Upper lobe of right lung (tissue), 1 donor: Measurements from ENCODE around the gene WDR62. TPM values are rescaled to one million over a fixed set of nuclear protein-coding genes. Genes with fewer than 3 reads are reported as not detected.

Experiments used
- ATAC-seq: fragments of 200-7000 bp; cut with Tn5 transposase; one replicate; pipeline ENCODE4 v1.9.1; 2020; ENCODE audit warnings: mild to moderate bottlenecking, moderate library complexity
- DNase-seq: peaks from one replicate; pipeline ENCODE4 v3.0.0-alpha.2; 2020
- H3K27ac ChIP-seq: fragments of 200-600 bp; one replicate; pipeline ENCODE4 v1.8.0; 2022
- H3K27me3 ChIP-seq: fragments of 200-600 bp; one replicate; pipeline ENCODE4 v1.8.0; 2022; ENCODE audit warnings: mild to moderate bottlenecking
- H3K36me3 ChIP-seq: fragments of 200-600 bp; one replicate; pipeline ENCODE4 v1.8.0; 2022
- H3K4me1 ChIP-seq: fragments of 200-600 bp; one replicate; pipeline ENCODE4 v1.8.0; 2022
- H3K4me3 ChIP-seq: fragments of 200-600 bp; one replicate; pipeline ENCODE4 v1.8.0; 2022; ENCODE audit warnings: mild to moderate bottlenecking
- H3K9me3 ChIP-seq: fragments of 200-600 bp; one replicate; pipeline ENCODE4 v1.8.0; 2022
- CTCF ChIP-seq: fragments of 200-600 bp; IDR thresholded peaks from one replicate; pipeline ENCODE4 v1.8.0; 2022; ENCODE audit warnings: antibody characterized with exemption
- intact Hi-C: fragments of 100-400 bp; cut with DNase I; formaldehyde crosslinking; loops from one replicate; pipeline ENCODE4 v1.11.0; 2022
- long read RNA-seq: library from polyadenylated mRNA; unstranded; transcript quantifications from one replicate; pipeline ENCODE4 v2.0.0, GENCODE V29; 2021
- total RNA-seq: library from RNA; stranded (reverse); fragmentation: NEBNext Ultra II Directional; extraction: Animal tissue kit (Norgen Biotek cat#: 25700); gene quantifications from one replicate; pipeline ENCODE4 v1.2.1, GENCODE V29; 2021
- donor health status: DM: no; HTN: yes; CAD: no; lungs with severe emphysema.

WDR62 gene
- 0.93 TPM for total RNA-seq
- long read RNA-seq, partial matches to known transcripts: 0 of 1 reads
- long read RNA-seq, other reads (novel, unspliced or antisense): 1 of 1 reads

DNA sequence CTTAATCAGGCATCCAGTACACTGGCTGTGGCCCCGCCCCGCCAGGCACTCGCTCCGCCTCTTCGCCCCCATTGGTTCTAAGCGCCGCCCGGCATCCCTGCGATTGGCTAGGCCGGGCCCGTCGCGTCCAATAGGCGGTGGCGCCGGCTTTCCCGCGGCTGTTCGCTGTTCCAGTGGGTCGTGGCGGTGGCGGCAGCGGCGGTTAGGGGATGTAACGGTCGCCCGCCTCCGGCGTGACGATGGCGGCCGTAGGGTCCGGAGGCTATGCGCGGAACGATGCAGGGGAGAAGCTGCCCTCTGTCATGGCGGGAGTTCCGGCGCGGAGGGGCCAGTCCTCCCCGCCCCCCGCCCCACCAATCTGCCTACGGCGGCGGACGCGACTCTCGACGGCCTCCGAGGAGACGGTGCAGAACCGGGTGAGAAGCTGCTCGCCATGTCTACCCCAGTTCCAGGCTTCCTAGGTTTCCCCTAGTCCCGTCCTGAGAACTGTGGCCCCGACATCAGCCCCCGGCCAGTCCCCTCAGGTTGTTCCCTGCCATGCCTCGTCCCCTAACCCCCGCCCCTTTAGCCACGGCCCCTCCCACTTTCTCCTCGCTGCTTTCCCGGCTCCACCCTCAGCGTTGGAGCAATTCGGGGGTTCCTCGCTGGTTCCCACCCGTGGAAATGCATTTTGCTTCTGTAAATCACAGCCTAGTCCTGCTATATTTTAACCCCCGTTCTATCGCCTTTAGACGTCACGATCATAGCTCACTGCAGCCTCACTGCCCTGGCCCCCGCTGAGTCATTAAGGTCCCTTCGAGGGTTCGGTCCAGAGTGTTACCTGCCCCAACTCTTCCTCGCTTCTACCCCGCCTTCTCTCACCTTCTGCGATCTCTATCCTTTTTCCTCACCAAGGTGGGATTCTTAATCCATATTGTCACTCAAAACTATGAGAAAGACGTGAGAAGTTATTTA, at the start of gene WDR62:
WDR62 (plus strand) TSS at position 165 of the 954 bp plus-strand sequence; CDS start at position 240, 75 bp downstream.
- DNase-seq (peak; percentile 97), ATAC-seq (peak; percentile 89)
- TF ChIP-seq CTCF: no peak
- Histone ChIP-seq H3K27me3 (no peaks in the 10 kb centered on the region), H3K9me3 (no peaks in the 10 kb centered on the region), H3K27ac (peak within 1 kb of the TSS; percentile 89), H3K4me3 (peak within 1 kb of the TSS; percentile 70), H3K36me3 (no peaks in the 10 kb centered on the region), H3K4me1 (peaks cover 5% of the 10 kb centered on the region)
- intact Hi-C loops: no loop called here

DNA sequence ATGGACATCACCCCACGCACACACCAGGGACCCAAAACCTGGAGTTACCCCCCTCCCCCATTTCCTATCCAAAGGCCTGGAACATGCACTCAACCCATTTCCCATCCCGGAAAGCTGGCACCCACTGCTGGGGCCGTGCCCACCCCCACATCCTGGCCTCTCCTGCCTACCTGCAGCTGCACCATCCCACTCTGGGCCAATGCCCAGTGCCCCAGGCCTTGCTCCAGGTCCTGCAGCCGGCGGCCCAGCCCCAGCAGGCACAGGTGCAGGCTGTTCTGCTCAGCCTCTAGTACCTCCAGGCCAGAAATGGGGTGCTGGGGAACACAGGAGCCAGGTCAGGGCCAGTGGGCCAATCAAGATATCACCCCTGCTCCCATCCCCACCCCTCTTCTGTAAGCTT, 47.7 kb upstream of the WDR62 start:
- no peaks in the 10 kb centered on the region for H3K9me3 ChIP-seq
- ATAC-seq (no peak), DNase-seq (no peak)
- intact Hi-C loops: no loop called here
- no peak overlapping the region for H3K4me3 ChIP-seq
- no peak for TF ChIP-seq CTCF
- H3K27ac ChIP-seq: no peak overlapping the region
- H3K36me3 ChIP-seq: no peaks in the 10 kb centered on the region
- H3K27me3 ChIP-seq: no peaks in the 10 kb centered on the region
- peaks cover 3% of the 10 kb centered on the region for H3K4me1 ChIP-seq

GRCh38 chr19:36008336-36008978, 46.2 kb upstream of the WDR62 start, which contains the start of gene SYNE4:
TSS of gene SYNE4 (minus strand) at chr19:36008813. CDS start at chr19:36008681, 132 bp downstream.
- peak within 1 kb of the TSS; percentile 53 for H3K4me3 ChIP-seq
- TF ChIP-seq CTCF: no peak
- no peaks in the 10 kb centered on the region for H3K9me3 ChIP-seq
- ATAC-seq (peak; percentile 88), DNase-seq (peak; percentile 87)
- peak within 1 kb of the TSS; percentile 55 for H3K27ac ChIP-seq
- intact Hi-C loops: no loop called here
- H3K27me3 ChIP-seq: no peaks in the 10 kb centered on the region
- no peaks in the 10 kb centered on the region for H3K36me3 ChIP-seq
- H3K4me1 ChIP-seq: peaks cover 11% of the 10 kb centered on the region

- peak overlapping the region; percentile 30 for H3K27ac ChIP-seq
- H3K36me3 ChIP-seq: no peaks in the 10 kb centered on the region
- TF ChIP-seq CTCF: no peak
- peaks cover 14% of the 10 kb centered on the region for H3K4me1 ChIP-seq
- H3K4me3 ChIP-seq: peak overlapping the region; percentile 53
- DNase-seq (peak; percentile 87), ATAC-seq (peak; percentile 72)
- intact Hi-C loops: no loop called here
- H3K27me3 ChIP-seq: no peaks in the 10 kb centered on the region
- H3K9me3 ChIP-seq: no peaks in the 10 kb centered on the region
These were observed 45.5 kb upstream of the WDR62 start for GRCh38 chr19:36009220-36009619.

DNA sequence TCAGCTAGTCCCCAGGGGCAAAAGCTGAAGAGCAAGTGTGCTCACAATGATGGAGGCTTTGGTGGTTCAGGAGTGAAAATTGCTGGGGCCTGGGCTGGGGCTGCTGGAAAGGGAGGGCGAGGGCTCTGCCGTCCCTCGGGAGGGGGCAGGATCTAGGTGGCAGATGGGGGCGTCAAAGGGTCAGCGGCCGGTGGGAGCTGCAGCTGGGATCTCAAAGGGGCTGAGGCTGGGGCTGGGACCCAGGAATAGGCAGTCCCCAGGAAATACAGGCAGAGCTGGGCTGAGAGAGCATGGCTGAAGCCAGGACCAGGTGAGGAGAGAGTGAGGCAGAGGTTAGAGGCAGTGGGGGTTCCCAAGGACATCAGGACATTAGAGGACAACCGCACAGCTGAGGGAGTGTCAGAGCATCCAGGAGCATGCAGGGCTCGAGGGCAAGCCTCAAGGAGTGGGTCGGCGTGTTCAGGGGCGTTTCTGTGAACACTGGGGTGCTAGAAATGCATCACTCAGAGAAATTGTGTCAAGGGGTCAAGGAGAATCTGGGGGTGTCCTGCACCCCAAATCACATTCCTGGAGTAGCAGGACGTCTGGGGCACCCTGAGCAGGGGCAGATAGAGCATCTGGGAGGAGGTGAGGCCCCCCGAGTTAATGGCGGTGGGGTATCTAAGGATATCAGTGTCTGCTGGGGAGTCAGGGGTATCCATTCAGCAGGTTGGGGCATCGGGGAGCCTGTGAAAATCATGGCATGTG, 44.9 kb upstream of the WDR62 start:
- intact Hi-C loops: no loop called here
- no peak for ATAC-seq
- no peaks in the 10 kb centered on the region for H3K27me3 ChIP-seq
- DNase-seq: no peak
- no peak overlapping the region for H3K27ac ChIP-seq
- peak overlapping the region; percentile 53 for H3K4me3 ChIP-seq
- no peak for TF ChIP-seq CTCF
- H3K4me1 ChIP-seq: peaks cover 17% of the 10 kb centered on the region
- no peaks in the 10 kb centered on the region for H3K36me3 ChIP-seq
- no peaks in the 10 kb centered on the region for H3K9me3 ChIP-seq
